ENCODE measurements around the gene ACOT12. TPM values are rescaled to one million over a fixed set of nuclear protein-coding genes. Genes with fewer than 3 reads are reported as not detected.

Gene ACOT12
- total RNA-seq, 1 experiment from 2014 or later, result not detected

DNA sequence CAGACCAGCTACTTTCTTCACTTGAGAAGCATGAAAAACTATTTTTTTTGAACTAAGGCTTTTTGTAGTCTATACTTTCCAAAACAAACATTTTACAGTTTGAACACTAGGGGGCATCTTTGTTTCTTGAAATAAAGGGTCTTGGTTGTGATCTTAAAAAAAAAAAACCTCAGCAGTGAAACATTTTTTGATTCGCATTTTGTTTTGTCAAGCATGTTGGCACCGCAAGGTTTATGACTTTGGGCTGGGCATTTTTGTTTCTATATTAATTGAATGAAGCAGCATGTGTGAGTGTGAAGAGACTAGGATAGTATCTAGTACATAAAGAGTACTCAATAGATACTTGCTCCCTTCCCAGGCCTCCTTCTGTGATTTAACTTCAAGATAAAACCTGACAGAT, 31.6 kb upstream of the ACOT12 start:
- no peaks in the 10 kb centered on the region for H3K9me3 ChIP-seq (ENCODE audit: low read length)
- ChIA-PET CTCF (interaction anchor here (0.6 to 0.7 kb wide), 2 partner anchors 75 to 360 kb away, joined by 4 to 8 read pairs; no protein-coding TSS in a partner anchor), POLR2A (ENCODE audit: unreplicated experiment) (interaction anchor here (0.6 kb wide), 1 partner anchor 322 kb away, joined by 3 read pairs; no protein-coding TSS in a partner anchor)
- no peaks in the 10 kb centered on the region for H3K9me2 ChIP-seq (replicated peaks; ENCODE audit: low read length)
- no peaks in the 10 kb centered on the region for H3F3A ChIP-seq (ENCODE audit: low read length, unreplicated experiment)
- BruUV-seq (replicated peaks), result no TSS peak
- H3K36me3 ChIP-seq (ENCODE audit: low read depth, low read length), result no peaks in the 10 kb centered on the region
- intact Hi-C loops (cut with micrococcal nuclease), result loop anchor here (1.0 to 10.0 kb wide), 8 partner anchors 82 to 802 kb away; partner anchors contain the start of gene ATG10
- H3K4me1 ChIP-seq (ENCODE audit: insufficient read depth, low read length), result peaks cover 73% of the 10 kb centered on the region
- no peaks in the 10 kb centered on the region for H3K79me2 ChIP-seq (ENCODE audit: low read length)
- DNase-seq (peak; percentile 52), ATAC-seq (peak; percentile 7; the same call in 1 of the 2 replicates)
- no peaks in the 10 kb centered on the region for H4K20me1 ChIP-seq (ENCODE audit: low read length)
- no peak overlapping the region for H3K27ac ChIP-seq (ENCODE audit: low read length)
- TF ChIP-seq EZH2phosphoT487 (IDR thresholded peaks at IDR 0.05; ENCODE audit: borderline replicate concordance, low read length) (no peak), EZH2 (IDR thresholded peaks at IDR 0.05; ENCODE audit: low read length, unreplicated experiment) (no peak)
- TF ChIP-seq, protein P1, sequence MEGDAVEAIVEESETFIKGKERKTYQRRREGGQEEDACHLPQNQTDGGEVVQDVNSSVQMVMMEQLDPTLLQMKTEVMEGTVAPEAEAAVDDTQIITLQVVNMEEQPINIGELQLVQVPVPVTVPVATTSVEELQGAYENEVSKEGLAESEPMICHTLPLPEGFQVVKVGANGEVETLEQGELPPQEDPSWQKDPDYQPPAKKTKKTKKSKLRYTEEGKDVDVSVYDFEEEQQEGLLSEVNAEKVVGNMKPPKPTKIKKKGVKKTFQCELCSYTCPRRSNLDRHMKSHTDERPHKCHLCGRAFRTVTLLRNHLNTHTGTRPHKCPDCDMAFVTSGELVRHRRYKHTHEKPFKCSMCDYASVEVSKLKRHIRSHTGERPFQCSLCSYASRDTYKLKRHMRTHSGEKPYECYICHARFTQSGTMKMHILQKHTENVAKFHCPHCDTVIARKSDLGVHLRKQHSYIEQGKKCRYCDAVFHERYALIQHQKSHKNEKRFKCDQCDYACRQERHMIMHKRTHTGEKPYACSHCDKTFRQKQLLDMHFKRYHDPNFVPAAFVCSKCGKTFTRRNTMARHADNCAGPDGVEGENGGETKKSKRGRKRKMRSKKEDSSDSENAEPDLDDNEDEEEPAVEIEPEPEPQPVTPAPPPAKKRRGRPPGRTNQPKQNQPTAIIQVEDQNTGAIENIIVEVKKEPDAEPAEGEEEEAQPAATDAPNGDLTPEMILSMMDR (conservative IDR thresholded peaks at IDR 0.05; ENCODE audit: low read depth, low read length), result peak; percentile 68
- H3K9ac ChIP-seq (ENCODE audit: low read length), result no peak overlapping the region
- H3K27me3 ChIP-seq (ENCODE audit: low read length), result no peaks in the 10 kb centered on the region
- H2AFZ ChIP-seq (ENCODE audit: low read length), result peak overlapping the region; percentile 8; the same call in 1 of the 2 replicates
- H3K4me2 ChIP-seq (ENCODE audit: low read length), result 0 out of 2 replicates have a peak overlapping the region, but pooled peaks have one; percentile 6
- no peak overlapping the region for H3K4me3 ChIP-seq (ENCODE audit: low read length)

DNA sequence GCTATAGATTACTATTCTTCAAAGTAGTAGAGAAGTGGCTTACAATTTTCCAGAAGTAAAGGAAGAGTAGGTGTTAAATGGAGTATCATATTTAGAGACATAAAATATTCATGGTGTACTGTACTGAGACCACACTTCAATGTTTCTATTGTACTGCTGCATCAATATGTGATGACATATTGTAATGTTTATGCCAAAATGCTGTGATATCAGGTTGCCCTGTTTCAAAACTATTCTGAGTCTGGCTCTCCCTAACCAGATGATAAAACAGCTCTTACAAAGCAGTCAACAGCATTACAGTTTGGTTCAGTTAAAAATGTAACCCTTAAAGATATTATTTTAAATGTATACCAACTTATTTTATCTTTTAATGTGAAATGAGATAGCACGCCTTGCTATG, 30.8 kb upstream of the ACOT12 start:
- Histone ChIP-seq H3K27ac (ENCODE audit: low read length) (no peak overlapping the region), H3K9ac (ENCODE audit: low read length) (no peak overlapping the region), H3K4me2 (ENCODE audit: low read length) (no peak overlapping the region), H3K9me3 (ENCODE audit: low read length) (no peaks in the 10 kb centered on the region), H3K4me3 (ENCODE audit: low read length) (no peak overlapping the region), H3K9me2 (replicated peaks; ENCODE audit: low read length) (no peaks in the 10 kb centered on the region), H2AFZ (ENCODE audit: low read length) (no peak overlapping the region), H3F3A (ENCODE audit: low read length, unreplicated experiment) (peaks cover 3% of the 10 kb centered on the region), H3K27me3 (ENCODE audit: low read length) (no peaks in the 10 kb centered on the region), H4K20me1 (ENCODE audit: low read length) (no peaks in the 10 kb centered on the region), H3K79me2 (ENCODE audit: low read length) (no peaks in the 10 kb centered on the region), H3K4me1 (ENCODE audit: insufficient read depth, low read length) (peaks cover 79% of the 10 kb centered on the region), H3K36me3 (ENCODE audit: low read depth, low read length) (no peaks in the 10 kb centered on the region)
- no peak for ATAC-seq
- ChIA-PET POLR2A (ENCODE audit: unreplicated experiment) (interaction anchor here (0.6 kb wide), 1 partner anchor 323 kb away, joined by 3 read pairs; no protein-coding TSS in a partner anchor), CTCF (interaction anchor here (0.6 to 0.7 kb wide), 2 partner anchors 76 to 361 kb away, joined by 4 to 8 read pairs; no protein-coding TSS in a partner anchor)
- no peak for DNase-seq
- no TSS peak for BruUV-seq (replicated peaks)
- intact Hi-C loops (cut with micrococcal nuclease), result loop anchor here (1.0 to 10.0 kb wide), 8 partner anchors 83 to 803 kb away; partner anchors contain the start of gene ATG10
- TF ChIP-seq EZH2phosphoT487 (IDR thresholded peaks at IDR 0.05; ENCODE audit: borderline replicate concordance, low read length), result no peak
- no peak for TF ChIP-seq EZH2 (IDR thresholded peaks at IDR 0.05; ENCODE audit: low read length, unreplicated experiment)
- TF ChIP-seq, protein P1 (conservative IDR thresholded peaks at IDR 0.05; ENCODE audit: low read depth, low read length), result no peak

DNA sequence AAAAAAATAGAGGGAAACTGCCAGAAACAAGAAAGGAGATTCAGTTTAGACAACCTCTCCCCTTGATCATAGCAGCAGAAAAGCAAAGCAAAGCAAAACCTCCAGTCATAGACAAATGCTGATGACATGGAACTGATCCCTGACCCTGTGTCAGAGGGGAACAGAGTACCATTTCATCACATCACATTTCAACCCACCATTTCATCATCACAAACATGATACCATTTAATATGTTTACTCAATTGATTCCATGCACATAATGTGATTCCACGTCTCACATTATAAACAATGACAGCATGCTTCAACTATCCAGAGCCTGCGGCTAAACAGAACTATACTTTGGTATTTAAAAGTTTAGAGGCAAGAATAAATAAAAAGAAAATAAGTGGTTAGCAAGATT, 28.7 kb upstream of the ACOT12 start:
- 0 out of 2 replicates have a peak overlapping the region, but pooled peaks have one; percentile 9 for H3K4me3 ChIP-seq (ENCODE audit: low read length)
- H3K4me2 ChIP-seq (ENCODE audit: low read length), result peak overlapping the region; percentile 57
- BruUV-seq (replicated peaks), result no TSS peak
- ChIA-PET CTCF (interaction anchor here (0.7 kb wide), 1 partner anchor 113 kb away, joined by 3 read pairs; no protein-coding TSS in a partner anchor), POLR2A (ENCODE audit: unreplicated experiment) (no interaction called here)
- H4K20me1 ChIP-seq (ENCODE audit: low read length), result no peaks in the 10 kb centered on the region
- H3K9ac ChIP-seq (ENCODE audit: low read length), result peak overlapping the region; percentile 85
- peak overlapping the region; percentile 99 for H3K27ac ChIP-seq (ENCODE audit: low read length)
- no peaks in the 10 kb centered on the region for H3K79me2 ChIP-seq (ENCODE audit: low read length)
- no peak overlapping the region for H2AFZ ChIP-seq (ENCODE audit: low read length)
- TF ChIP-seq EZH2phosphoT487 (IDR thresholded peaks at IDR 0.05; ENCODE audit: borderline replicate concordance, low read length), result no peak
- TF ChIP-seq, protein P1 (conservative IDR thresholded peaks at IDR 0.05; ENCODE audit: low read depth, low read length), result no peak
- TF ChIP-seq EZH2 (IDR thresholded peaks at IDR 0.05; ENCODE audit: low read length, unreplicated experiment), result no peak
- DNase-seq, result peak; percentile 93
- peaks cover 4% of the 10 kb centered on the region for H3F3A ChIP-seq (ENCODE audit: low read length, unreplicated experiment)
- H3K27me3 ChIP-seq (ENCODE audit: low read length), result no peaks in the 10 kb centered on the region
- H3K9me3 ChIP-seq (ENCODE audit: low read length), result no peaks in the 10 kb centered on the region
- no peaks in the 10 kb centered on the region for H3K9me2 ChIP-seq (replicated peaks; ENCODE audit: low read length)
- no peaks in the 10 kb centered on the region for H3K36me3 ChIP-seq (ENCODE audit: low read depth, low read length)
- intact Hi-C loops (cut with micrococcal nuclease), result loop anchor here (1.0 to 10.0 kb wide), 2 partner anchors 329 to 552 kb away; partner anchors contain the start of genes ATG10 and SSBP2
- peak; percentile 58 for ATAC-seq
- H3K4me1 ChIP-seq (ENCODE audit: insufficient read depth, low read length), result peaks cover 82% of the 10 kb centered on the region

Data from PC-3 (cell line).